CD4-positive, alpha-beta T cell (primary cell): ENCODE data around the gene NRTN. TPM values are rescaled to one million over a fixed set of nuclear protein-coding genes. Genes with fewer than 3 reads are reported as not detected.

Experiments
- ATAC-seq: fragments of 200-7000 bp; cut with Tn5 transposase; one replicate; pipeline ENCODE4 v1.10.0; 2022; ENCODE audit warnings: mild to moderate bottlenecking; ENCODE audit not compliant: poor library complexity
- CTCF ChIA-PET: fragments of 350-600 bp; sonication (Branson Sonifier 250); formaldehyde crosslinking; loops from one replicate; lab custom pipeline; 2021; ENCODE audit warnings: antibody characterized with exemption, inconsistent platforms; lab: Charles Lee
- POLR2A ChIA-PET: fragments of 350-600 bp; sonication (Branson Sonifier 250); formaldehyde crosslinking; loops from one replicate; lab custom pipeline; 2021; ENCODE audit warnings: antibody characterized with exemption, inconsistent platforms; lab: Charles Lee
- DNase-seq, 14 experiments: peaks; one replicate each; pipeline ENCODE4 v3.0.0-alpha.2; 2013 to 2020; ENCODE audit warnings: mixed read lengths in 2 of 14
- H3K27ac ChIP-seq, 2 donors: one replicate each; pipeline versions ENCODE4 v1.5.1 to v1.7.0; 2013; ENCODE audit warnings: low read length in 2 of 2, low read depth in 1 of 2, mild to moderate bottlenecking in 1 of 2
- H3K27me3 ChIP-seq, 2 experiments: 1 replicate in 1 of 2; 2 replicates in 1 of 2; pipeline versions ENCODE4 v1.6.1 to v1.7.0; 2013; ENCODE audit warnings: low read length in 2 of 2, control low read depth in 1 of 2, mild to moderate bottlenecking in 1 of 2, moderate library complexity in 1 of 2; ENCODE audit not compliant: insufficient read depth in 2 of 2, control insufficient read depth in 1 of 2
- H3K36me3 ChIP-seq: one replicate; pipeline ENCODE4 v1.6.1; 2013; ENCODE audit warnings: low read length, control low read depth; ENCODE audit not compliant: insufficient read depth
- H3K4me1 ChIP-seq: one replicate; pipeline ENCODE4 v1.6.1; 2013; ENCODE audit warnings: low read length, control low read depth; ENCODE audit not compliant: insufficient read depth
- H3K4me3 ChIP-seq: one replicate; pipeline ENCODE4 v1.5.1; 2013; ENCODE audit warnings: mild to moderate bottlenecking, low read length, moderate library complexity
- H3K9me3 ChIP-seq, 2 experiments: 1 replicate in 1 of 2; 2 replicates in 1 of 2; pipeline versions ENCODE4 v1.6.1 to v1.7.0; 2013; ENCODE audit warnings: low read length in 2 of 2, mild to moderate bottlenecking in 2 of 2, control low read depth in 1 of 2, moderate library complexity in 1 of 2; ENCODE audit not compliant: control insufficient read depth in 1 of 2, insufficient read depth in 1 of 2
- H3K27ac Mint-ChIP-seq: one replicate; pipeline ENCODE4 v1.8.0; 2020; ENCODE audit warnings: mixed read lengths
- H3K27me3 Mint-ChIP-seq: one replicate; pipeline ENCODE4 v1.8.0; 2021; ENCODE audit warnings: mixed read lengths
- H3K36me3 Mint-ChIP-seq: one replicate; pipeline ENCODE4 v1.8.0; 2021; ENCODE audit warnings: low read depth, mixed read lengths
- H3K4me1 Mint-ChIP-seq: one replicate; pipeline ENCODE4 v1.8.0; 2021; ENCODE audit warnings: low read depth, mixed read lengths
- H3K4me3 Mint-ChIP-seq: one replicate; pipeline ENCODE4 v1.8.0; 2020; ENCODE audit warnings: mild to moderate bottlenecking, mixed read lengths
- H3K9me3 Mint-ChIP-seq: one replicate; pipeline ENCODE4 v1.8.0; 2020; ENCODE audit warnings: mixed read lengths
- intact Hi-C, 2 experiments: fragments of 100-400 bp; cut with DNase I in 1 of 2; cut with micrococcal nuclease in 1 of 2; formaldehyde crosslinking; loops; one replicate each; pipeline versions ENCODE4 v1.15.1 to v1.9.0; 2023 to 2025; cut with DNase I, micrococcal nuclease
- total RNA-seq, 174 experiments: library from RNA in 2 of 174; stranded (reverse) in 2 of 174; gene quantifications; one replicate each; pipeline ENCODE4 v1.2.3 and lab custom pipeline; 2021 to 2026
- TF ChIP-seq, protein P1 (sequence below): fragments of 200-600 bp; IDR thresholded peaks from one replicate; pipeline ENCODE4 v1.8.0; 2022; ENCODE audit warnings: antibody characterized with exemption, mild to moderate bottlenecking

Gene NRTN
- total RNA-seq, 2 experiments from 2014 or later, result 1.5 to 1.6 TPM

DNA sequence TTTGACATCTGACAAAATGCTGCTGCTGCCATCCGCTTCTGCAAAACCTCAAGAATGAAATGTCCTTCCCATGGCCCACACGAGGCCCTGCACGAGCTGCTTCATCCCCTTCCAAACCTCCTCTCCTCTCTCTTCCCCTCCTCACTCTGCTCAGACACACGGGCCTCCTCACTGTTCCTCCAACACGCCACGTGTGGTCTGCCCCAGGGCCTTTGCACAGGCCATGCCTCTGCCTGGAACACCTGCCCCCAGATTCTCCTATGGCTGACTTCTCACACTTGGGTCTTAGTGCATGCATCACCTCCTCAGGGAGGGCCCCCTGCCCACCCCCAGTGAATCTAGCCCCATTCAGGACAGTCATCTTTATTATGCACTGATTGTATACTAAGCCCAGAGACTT lies 15.9 kb downstream of the NRTN start:
- Mint-ChIP-seq H3K27ac (no peak overlapping the region), H3K4me3 (no peak overlapping the region), H3K27me3 (no peaks in the 10 kb centered on the region), H3K9me3 (no peaks in the 10 kb centered on the region), H3K4me1 (no peaks in the 10 kb centered on the region), H3K36me3 (no peaks in the 10 kb centered on the region)
- peaks cover 0 to 10% of the 10 kb centered on the region in 2 experiments for H3K9me3 ChIP-seq
- DNase-seq, result no peak
- intact Hi-C loops, result no loop called here
- POLR2A ChIA-PET, result no interaction called here
- H3K27me3 ChIP-seq, result no peaks in the 10 kb centered on the region
- no peaks in the 10 kb centered on the region for H3K36me3 ChIP-seq
- H3K27ac ChIP-seq, result no peak overlapping the region
- H3K4me1 ChIP-seq, result no peaks in the 10 kb centered on the region
- TF ChIP-seq, protein P1, sequence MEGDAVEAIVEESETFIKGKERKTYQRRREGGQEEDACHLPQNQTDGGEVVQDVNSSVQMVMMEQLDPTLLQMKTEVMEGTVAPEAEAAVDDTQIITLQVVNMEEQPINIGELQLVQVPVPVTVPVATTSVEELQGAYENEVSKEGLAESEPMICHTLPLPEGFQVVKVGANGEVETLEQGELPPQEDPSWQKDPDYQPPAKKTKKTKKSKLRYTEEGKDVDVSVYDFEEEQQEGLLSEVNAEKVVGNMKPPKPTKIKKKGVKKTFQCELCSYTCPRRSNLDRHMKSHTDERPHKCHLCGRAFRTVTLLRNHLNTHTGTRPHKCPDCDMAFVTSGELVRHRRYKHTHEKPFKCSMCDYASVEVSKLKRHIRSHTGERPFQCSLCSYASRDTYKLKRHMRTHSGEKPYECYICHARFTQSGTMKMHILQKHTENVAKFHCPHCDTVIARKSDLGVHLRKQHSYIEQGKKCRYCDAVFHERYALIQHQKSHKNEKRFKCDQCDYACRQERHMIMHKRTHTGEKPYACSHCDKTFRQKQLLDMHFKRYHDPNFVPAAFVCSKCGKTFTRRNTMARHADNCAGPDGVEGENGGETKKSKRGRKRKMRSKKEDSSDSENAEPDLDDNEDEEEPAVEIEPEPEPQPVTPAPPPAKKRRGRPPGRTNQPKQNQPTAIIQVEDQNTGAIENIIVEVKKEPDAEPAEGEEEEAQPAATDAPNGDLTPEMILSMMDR, result no peak
- CTCF ChIA-PET, result interaction anchor here (0.7 kb wide), 2 partner anchors 17 to 46 kb away, joined by 3 read pairs; no protein-coding TSS in a partner anchor
- no peak overlapping the region for H3K4me3 ChIP-seq
- ATAC-seq, result no peak

DNA sequence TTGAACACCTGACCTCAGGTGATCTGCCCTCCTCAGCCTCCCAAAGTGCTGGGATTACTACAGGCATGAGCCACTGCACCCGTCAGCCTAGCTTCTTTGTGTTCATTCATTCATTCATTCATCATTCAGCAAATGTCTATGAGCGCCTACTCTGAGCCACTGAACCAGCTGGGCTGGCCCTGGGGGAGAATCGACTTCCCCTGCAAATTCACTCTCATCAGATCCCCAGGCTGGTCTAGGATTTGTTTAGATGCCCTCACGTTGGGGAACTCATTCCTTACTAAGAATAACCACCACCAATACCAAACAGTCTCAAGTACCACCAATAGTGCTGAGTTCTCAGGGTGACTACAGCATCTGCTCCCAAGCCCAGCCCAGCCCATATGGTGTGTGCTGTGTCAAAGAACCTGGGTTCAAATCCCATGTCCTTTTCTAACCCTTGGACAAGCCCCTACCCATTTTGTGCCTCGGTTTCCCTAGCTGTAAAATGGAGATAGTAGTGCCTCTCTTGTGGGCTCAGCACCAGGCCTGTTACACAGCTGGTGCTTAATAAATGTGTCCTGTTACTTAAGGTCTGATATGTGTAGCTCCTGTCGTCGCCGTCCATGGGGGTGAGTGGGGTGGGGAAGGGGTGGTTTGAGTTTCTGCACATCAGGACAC lies 16.8 kb downstream of the NRTN start:
- H3K27me3 ChIP-seq, result no peaks in the 10 kb centered on the region
- no peak overlapping the region for H3K27ac Mint-ChIP-seq
- ChIA-PET POLR2A (no interaction called here), CTCF (interaction anchor here (2.2 kb wide), 1 partner anchor 17 kb away, joined by 5 read pairs; no protein-coding TSS in a partner anchor)
- H3K27me3 Mint-ChIP-seq, result no peaks in the 10 kb centered on the region
- peaks cover 0 to 14% of the 10 kb centered on the region in 2 experiments for H3K9me3 ChIP-seq
- H3K4me1 ChIP-seq, result peaks cover 6% of the 10 kb centered on the region
- H3K4me3 Mint-ChIP-seq, result no peak overlapping the region
- ATAC-seq (no peak), DNase-seq (no peak)
- H3K27ac ChIP-seq, result no peak overlapping the region
- H3K36me3 Mint-ChIP-seq, result no peaks in the 10 kb centered on the region
- H3K4me3 ChIP-seq, result no peak overlapping the region
- intact Hi-C loops, result no loop called here
- TF ChIP-seq, protein P1, result no peak
- no peaks in the 10 kb centered on the region for H3K9me3 Mint-ChIP-seq
- peaks cover under 1% of the 10 kb centered on the region for H3K4me1 Mint-ChIP-seq
- H3K36me3 ChIP-seq, result no peaks in the 10 kb centered on the region

DNA sequence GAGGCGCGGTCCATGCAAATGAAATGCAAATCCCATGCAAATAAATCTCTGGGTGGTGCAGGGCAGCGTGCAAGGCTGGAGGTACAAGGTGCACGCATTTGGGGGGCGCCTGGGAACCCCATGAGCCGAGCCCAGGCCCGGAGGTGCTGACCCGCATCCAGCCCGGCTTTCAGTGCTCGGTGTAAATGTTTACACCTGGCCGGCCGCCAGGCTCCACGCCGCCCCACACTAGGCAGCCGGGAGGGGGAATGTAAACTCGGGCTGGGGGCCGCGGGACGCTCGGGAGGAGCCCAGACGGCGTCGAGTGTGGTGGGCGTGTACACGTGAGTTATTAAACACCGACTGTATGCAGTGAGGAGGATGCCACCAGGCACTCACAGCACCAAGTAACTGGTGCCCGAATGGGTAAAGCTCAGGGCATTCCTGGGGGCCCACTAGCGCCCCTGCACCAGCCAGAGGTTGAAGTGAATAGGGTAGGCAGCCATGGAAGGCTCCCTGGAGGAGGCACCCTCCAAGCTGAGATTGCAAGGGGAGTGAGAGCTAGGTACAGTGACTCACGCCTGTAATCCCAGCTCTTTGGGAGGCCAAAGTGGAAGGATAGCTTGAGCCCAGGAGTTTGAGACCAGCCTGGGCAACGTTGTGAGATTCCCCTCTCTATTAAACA lies 17.4 kb downstream of the NRTN start:
- no peak for DNase-seq
- Mint-ChIP-seq H3K9me3 (no peaks in the 10 kb centered on the region), H3K27me3 (no peaks in the 10 kb centered on the region), H3K27ac (no peak overlapping the region), H3K4me1 (peaks cover 7% of the 10 kb centered on the region), H3K4me3 (no peak overlapping the region), H3K36me3 (peaks cover 4% of the 10 kb centered on the region)
- CTCF ChIA-PET, result interaction anchor here (2.2 kb wide), 1 partner anchor 18 kb away, joined by 5 read pairs; no protein-coding TSS in a partner anchor
- TF ChIP-seq, protein P1, result no peak
- Histone ChIP-seq H3K27ac (no peak overlapping the region), H3K4me3 (no peak overlapping the region), H3K9me3 (peaks cover 0 to 17% of the 10 kb centered on the region in 2 experiments), H3K36me3 (no peaks in the 10 kb centered on the region), H3K27me3 (no peaks in the 10 kb centered on the region), H3K4me1 (peaks cover 12% of the 10 kb centered on the region)
- intact Hi-C loops, result no loop called here
- no peak for ATAC-seq
- POLR2A ChIA-PET, result no interaction called here
